SK-N-SH treated with all-trans-retinoic acid at 6 μM for 48 hours (cell line): Measurements from ENCODE around the gene CCDC17.

ENCODE experiments used
- ARNTL ChIP-seq: fragments of 450-650 bp; formaldehyde crosslinking; IDR thresholded peaks from 2 replicates; pipeline ENCODE4 v1.5.0; 2020; ENCODE audit warnings: low read depth, mild to moderate bottlenecking, moderate library complexity, borderline replicate concordance
- BACH2 ChIP-seq: fragments of 250-450 bp; sonication (Bioruptor Pico); IDR thresholded peaks from 2 replicates; pipeline ENCODE4 v1.9.0; 2021; ENCODE audit warnings: mild to moderate bottlenecking, borderline replicate concordance
- CSDC2 ChIP-seq: fragments of 250-450 bp; sonication (Bioruptor Pico); IDR thresholded peaks from 2 replicates; pipeline ENCODE4 v1.5.0; 2020; ENCODE audit warnings: mild to moderate bottlenecking, moderate library complexity
- ISL1 ChIP-seq: fragments of 250-450 bp; sonication (Bioruptor Pico); IDR thresholded peaks from 2 replicates; pipeline ENCODE4 v2.1.2; 2022; ENCODE audit warnings: mild to moderate bottlenecking, moderate library complexity
- OSR1 ChIP-seq: fragments of 250-450 bp; sonication (Bioruptor Pico); IDR thresholded peaks from 2 replicates; pipeline ENCODE4 v1.8.0; 2022; ENCODE audit warnings: moderate library complexity, mild to moderate bottlenecking, inconsistent platforms
- PPARA ChIP-seq: fragments of 250-450 bp; sonication (Bioruptor Pico); IDR thresholded peaks from 2 replicates; pipeline ENCODE4 v1.5.0; 2020; ENCODE audit warnings: mild to moderate bottlenecking, borderline replicate concordance
- RARB ChIP-seq: fragments of 250-450 bp; sonication (Bioruptor Pico); IDR thresholded peaks from 2 replicates; pipeline ENCODE4 v1.8.0; 2021; ENCODE audit warnings: mild to moderate bottlenecking, moderate library complexity
- SNAI2 ChIP-seq: fragments of 250-450 bp; sonication (Bioruptor Pico); IDR thresholded peaks from 2 replicates; pipeline ENCODE4 v1.5.0; 2020; ENCODE audit warnings: mild to moderate bottlenecking, moderate library complexity
- ZFP3 ChIP-seq: fragments of 250-450 bp; sonication (Bioruptor Pico); IDR thresholded peaks from 2 replicates; pipeline ENCODE4 v1.5.0; 2020; ENCODE audit warnings: mild to moderate bottlenecking, moderate library complexity
- ZFP30 ChIP-seq: fragments of 450-650 bp; formaldehyde crosslinking; IDR thresholded peaks from 2 replicates; pipeline ENCODE4 v1.5.0; 2022; ENCODE audit warnings: mild to moderate bottlenecking, moderate library complexity
- ZNF70 ChIP-seq: fragments of 450-650 bp; formaldehyde crosslinking; IDR thresholded peaks from 2 replicates; pipeline ENCODE4 v1.5.0; 2020; ENCODE audit warnings: mild to moderate bottlenecking, moderate library complexity
- TF ChIP-seq, protein P1 (sequence below): fragments of 250-450 bp; sonication (Bioruptor Pico); IDR thresholded peaks from 2 replicates; pipeline ENCODE4 v1.8.0; 2020; ENCODE audit warnings: mild to moderate bottlenecking, moderate library complexity, borderline replicate concordance
- TF ChIP-seq, protein P2 (sequence below): fragments of 250-450 bp; sonication (Bioruptor Pico); IDR thresholded peaks from 2 replicates; pipeline ENCODE4 v1.5.1; 2021; ENCODE audit warnings: mild to moderate bottlenecking, moderate library complexity

DNA sequence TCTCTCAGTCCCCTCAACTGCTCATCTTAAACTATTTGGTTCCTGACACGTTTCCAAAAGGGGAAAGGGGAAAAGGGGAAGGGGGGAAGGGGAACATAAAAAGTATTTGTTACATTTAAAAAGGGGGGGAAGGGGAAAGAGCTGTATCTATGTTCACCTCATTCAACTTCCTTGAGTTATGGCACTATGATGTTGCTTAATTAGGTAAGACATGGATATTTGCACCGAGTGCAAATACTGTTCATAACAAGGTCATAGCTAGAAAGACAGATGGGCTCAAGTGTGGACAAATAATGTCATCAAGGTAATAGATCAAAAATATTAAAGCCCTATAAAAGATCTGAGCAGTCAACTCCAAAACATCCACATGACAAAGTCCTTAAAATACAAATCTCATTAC is 36.5 kb upstream of the CCDC17 start:
- no peak for TF ChIP-seq SNAI2 (CRISPR knock-in tag)
- no peak for TF ChIP-seq OSR1 (CRISPR knock-in tag)
- no peak for TF ChIP-seq RARB (CRISPR knock-in tag)
- TF ChIP-seq CSDC2 (CRISPR knock-in tag) = no peak
- TF ChIP-seq ARNTL (CRISPR knock-in tag) = no peak
- TF ChIP-seq ISL1 (CRISPR knock-in tag) = no peak
- TF ChIP-seq ZFP3 (CRISPR knock-in tag) = no peak
- TF ChIP-seq BACH2 (CRISPR knock-in tag) = no peak
- TF ChIP-seq, protein P1, sequence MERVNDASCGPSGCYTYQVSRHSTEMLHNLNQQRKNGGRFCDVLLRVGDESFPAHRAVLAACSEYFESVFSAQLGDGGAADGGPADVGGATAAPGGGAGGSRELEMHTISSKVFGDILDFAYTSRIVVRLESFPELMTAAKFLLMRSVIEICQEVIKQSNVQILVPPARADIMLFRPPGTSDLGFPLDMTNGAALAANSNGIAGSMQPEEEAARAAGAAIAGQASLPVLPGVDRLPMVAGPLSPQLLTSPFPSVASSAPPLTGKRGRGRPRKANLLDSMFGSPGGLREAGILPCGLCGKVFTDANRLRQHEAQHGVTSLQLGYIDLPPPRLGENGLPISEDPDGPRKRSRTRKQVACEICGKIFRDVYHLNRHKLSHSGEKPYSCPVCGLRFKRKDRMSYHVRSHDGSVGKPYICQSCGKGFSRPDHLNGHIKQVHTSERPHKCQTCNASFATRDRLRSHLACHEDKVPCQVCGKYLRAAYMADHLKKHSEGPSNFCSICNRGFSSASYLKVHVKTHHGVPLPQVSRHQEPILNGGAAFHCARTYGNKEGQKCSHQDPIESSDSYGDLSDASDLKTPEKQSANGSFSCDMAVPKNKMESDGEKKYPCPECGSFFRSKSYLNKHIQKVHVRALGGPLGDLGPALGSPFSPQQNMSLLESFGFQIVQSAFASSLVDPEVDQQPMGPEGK = no peak
- TF ChIP-seq ZFP30 (CRISPR knock-in tag) = no peak
- TF ChIP-seq PPARA (CRISPR knock-in tag) = no peak
- TF ChIP-seq, protein P2, sequence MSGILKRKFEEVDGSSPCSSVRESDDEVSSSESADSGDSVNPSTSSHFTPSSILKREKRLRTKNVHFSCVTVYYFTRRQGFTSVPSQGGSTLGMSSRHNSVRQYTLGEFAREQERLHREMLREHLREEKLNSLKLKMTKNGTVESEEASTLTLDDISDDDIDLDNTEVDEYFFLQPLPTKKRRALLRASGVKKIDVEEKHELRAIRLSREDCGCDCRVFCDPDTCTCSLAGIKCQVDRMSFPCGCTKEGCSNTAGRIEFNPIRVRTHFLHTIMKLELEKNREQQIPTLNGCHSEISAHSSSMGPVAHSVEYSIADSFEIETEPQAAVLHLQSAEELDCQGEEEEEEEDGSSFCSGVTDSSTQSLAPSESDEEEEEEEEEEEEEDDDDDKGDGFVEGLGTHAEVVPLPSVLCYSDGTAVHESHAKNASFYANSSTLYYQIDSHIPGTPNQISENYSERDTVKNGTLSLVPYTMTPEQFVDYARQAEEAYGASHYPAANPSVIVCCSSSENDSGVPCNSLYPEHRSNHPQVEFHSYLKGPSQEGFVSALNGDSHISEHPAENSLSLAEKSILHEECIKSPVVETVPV (CRISPR knock-in tag) = no peak
- TF ChIP-seq ZNF70 (CRISPR knock-in tag) = no peak
